ENCODE results near the gene TRNAU1AP.

Gene TRNAU1AP

DNA sequence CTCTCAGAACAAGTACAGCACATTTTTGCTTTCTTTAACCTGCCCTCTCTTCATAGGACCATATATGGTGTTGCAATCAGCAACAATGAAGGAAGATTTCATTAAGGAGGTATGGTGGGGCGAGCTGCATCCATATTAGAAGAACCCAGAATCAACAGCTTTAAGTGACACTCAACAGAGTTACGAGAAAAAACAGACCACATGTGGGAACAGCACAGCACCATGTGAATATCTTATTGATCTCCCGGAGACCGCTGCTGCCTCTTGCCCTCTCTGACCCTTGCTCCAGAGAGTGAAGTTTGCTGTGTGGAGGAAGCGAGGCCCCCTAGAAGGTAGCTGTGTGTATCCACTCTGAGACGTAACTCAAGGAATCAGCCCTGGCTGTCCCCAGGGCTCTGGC lies 52.1 kb downstream of the TRNAU1AP start:
- no peak for DNase-seq (ENCODE audit: low read depth in 2 of 2)

DNA sequence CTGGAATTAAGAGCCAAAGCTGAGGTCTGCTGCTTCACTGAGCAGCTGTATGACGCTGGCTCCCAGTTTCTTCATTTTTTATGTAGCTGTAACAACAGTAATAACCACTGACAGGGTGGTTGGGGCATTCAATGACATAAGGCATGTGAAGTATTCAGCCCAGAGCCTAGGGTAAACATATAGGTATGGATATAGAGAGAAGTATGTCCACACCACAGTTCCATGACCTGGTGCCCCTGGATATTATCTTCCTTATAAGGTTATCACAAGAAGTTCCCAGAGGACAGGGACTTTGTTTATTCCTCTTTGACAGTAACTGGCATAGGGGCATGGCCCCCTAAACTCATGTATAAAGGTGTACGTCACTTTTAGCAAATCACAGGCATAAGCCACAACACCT lies 53.9 kb downstream of the TRNAU1AP start:
- no peak for DNase-seq (ENCODE audit: low read depth in 2 of 2)

DNA sequence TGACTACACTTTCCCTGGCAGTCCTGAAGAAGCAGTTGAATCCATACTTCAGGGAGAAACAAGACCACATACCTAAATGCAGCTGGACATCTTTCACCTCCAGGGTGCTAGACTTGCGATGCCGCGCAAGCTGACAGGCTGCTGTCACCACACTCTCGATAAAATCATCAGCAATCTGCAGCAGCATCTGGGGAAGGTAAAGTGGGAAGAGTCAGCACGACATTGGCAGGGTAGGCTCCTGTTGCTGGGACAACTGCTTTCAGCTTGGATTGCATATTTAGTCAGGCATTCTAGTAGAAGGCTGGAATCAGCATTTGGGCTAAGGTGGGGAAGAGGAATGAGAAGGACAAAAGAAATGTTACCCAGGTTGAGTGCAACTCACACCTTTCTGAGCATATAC lies 60.3 kb downstream of the TRNAU1AP start:
- no peak for DNase-seq (ENCODE audit: low read depth in 2 of 2)

Data from stimulated activated CD4-positive, alpha-beta T cell treated with anti-CD3 and anti-CD28 coated beads, Interleukin-12 subunit alpha, Interleukin-12 subunit beta, amount 100 ng/mL, for 24 hours (primary cell).